ENCODE measurements around the gene WDR91.
"Not testable (repeated sequence)": the region's sequence is repeated elsewhere in the genome, so short reads cannot be mapped to it uniquely, and the experiment has no call there.

The WDR91 gene

GRCh38 chr7:135211179-135211945 lies at the start of gene WDR91:
Gene WDR91, minus strand, starts transcription at chr7:135211526. Its CDS starts 24 bp downstream, at chr7:135211502.
- peak; percentile 90 for DNase-seq (ENCODE audit: low read depth)

GRCh38 chr7:135260470-135260869 lies 49.1 kb upstream of the WDR91 start:
- no peak for DNase-seq (ENCODE audit: low read depth)

GRCh38 chr7:135259702-135260101 lies 48.4 kb upstream of the WDR91 start:
- no peak for DNase-seq (ENCODE audit: low read depth)

- DNase-seq (ENCODE audit: low read depth), result no peak
Observed at GRCh38 chr7:135258585-135258984, 47.3 kb upstream of the WDR91 start.

GRCh38 chr7:135257790-135258189 lies 46.5 kb upstream of the WDR91 start:
- DNase-seq (ENCODE audit: low read depth), result no peak

GRCh38 chr7:135253851-135254771 lies 42.8 kb upstream of the WDR91 start:
- no peak for DNase-seq (ENCODE audit: low read depth)

- DNase-seq (ENCODE audit: low read depth), result no peak
Observed at GRCh38 chr7:135251496-135252391, 40.4 kb upstream of the WDR91 start.

- no peak for DNase-seq (ENCODE audit: low read depth)
Observed at GRCh38 chr7:135248546-135248945, 37.2 kb upstream of the WDR91 start.

GRCh38 chr7:135247746-135248471 lies 36.6 kb upstream of the WDR91 start:
- no peak for DNase-seq (ENCODE audit: low read depth)

GRCh38 chr7:135246191-135246825 lies 35.0 kb upstream of the WDR91 start:
- DNase-seq (ENCODE audit: low read depth), result no peak

GRCh38 chr7:135245226-135246190 lies 34.2 kb upstream of the WDR91 start:
- no peak for DNase-seq (ENCODE audit: low read depth)

- DNase-seq (ENCODE audit: low read depth), result no peak
Observed at GRCh38 chr7:135242096-135242684, 30.9 kb upstream of the WDR91 start.

- DNase-seq (ENCODE audit: low read depth), result no peak
Observed at GRCh38 chr7:135240441-135240840, 29.1 kb upstream of the WDR91 start.

GRCh38 chr7:135239263-135239662 lies 27.9 kb upstream of the WDR91 start:
- DNase-seq (ENCODE audit: low read depth), result no peak

- no peak for DNase-seq (ENCODE audit: low read depth)
Observed at GRCh38 chr7:135238112-135238744, 26.9 kb upstream of the WDR91 start.

GRCh38 chr7:135236727-135237126 lies 25.4 kb upstream of the WDR91 start:
- DNase-seq (ENCODE audit: low read depth), result no peak

- DNase-seq (ENCODE audit: low read depth), result no peak
Observed at GRCh38 chr7:135235841-135236240, 24.5 kb upstream of the WDR91 start.

GRCh38 chr7:135234727-135235126 lies 23.4 kb upstream of the WDR91 start:
- no peak for DNase-seq (ENCODE audit: low read depth)

GRCh38 chr7:135234095-135234494 lies 22.8 kb upstream of the WDR91 start:
- DNase-seq (ENCODE audit: low read depth), result not testable (repeated sequence)

Measured in stimulated activated CD8-positive, alpha-beta memory T cell treated with anti-CD3 and anti-CD28 coated beads, Interleukin-12 subunit alpha, Interleukin-12 subunit beta, amount 100 ng/mL, for 1 hour (primary cell).